GM12878 (cell line): ENCODE results near the gene ANKRD13A.

ENCODE experiments used
- GABPA ChIP-seq: IDR thresholded peaks from 2 replicates; pipeline ENCODE4 v1.6.1; 2014; ENCODE audit warnings: antibody characterized with exemption, low read depth, mild to moderate bottlenecking, inconsistent platforms
- POLR2A ChIP-seq: IDR thresholded peaks from 2 replicates; pipeline ENCODE4 v1.6.1; 2011; ENCODE audit warnings: low read depth, mild to moderate bottlenecking, low read length
- POLR2AphosphoS5 ChIP-seq: IDR thresholded peaks from 2 replicates; pipeline ENCODE4 v1.6.1; 2011; ENCODE audit warnings: mild to moderate bottlenecking, low read length, inconsistent platforms
- ZNF274 ChIP-seq: IDR thresholded peaks from one replicate; pipeline ENCODE4 v1.8.0; 2011; ENCODE audit not compliant: insufficient read length, insufficient read depth
- ZNF592 ChIP-seq: fragments of 450-650 bp; IDR thresholded peaks from 2 replicates; pipeline ENCODE4 v1.6.1; 2017; ENCODE audit warnings: mild to moderate bottlenecking, moderate library complexity

- no peak for TF ChIP-seq ZNF592
- no peak for TF ChIP-seq ZNF274
- TF ChIP-seq GABPA, result no peak
- no peak for TF ChIP-seq POLR2A
- TF ChIP-seq POLR2AphosphoS5, result no peak; the same call in 1 of the 2 replicates
Measured at GRCh38 chr12:109996483-109996853, 2.8 kb upstream of the ANKRD13A start.
